Activated CD4-positive, alpha-beta memory T cell treated with anti-CD3 and anti-CD28 coated beads for 36 hours (primary cell): Measurements from ENCODE around the gene DGCR2. TPM values are rescaled to one million over a fixed set of nuclear protein-coding genes. Genes with fewer than 3 reads are reported as not detected.
A peak's percentile ranks its signal among the peaks of the same experiment; 100 is the strongest.

Source experiments
- CTCF ChIA-PET: fragments of 350-600 bp; sonication (Branson Sonifier 250); formaldehyde crosslinking; loops from one replicate; lab custom pipeline; 2021; ENCODE audit warnings: antibody characterized with exemption, inconsistent platforms; lab: Charles Lee
- POLR2A ChIA-PET: fragments of 350-600 bp; sonication (Branson Sonifier 250); formaldehyde crosslinking; loops from one replicate; lab custom pipeline; 2021; ENCODE audit warnings: antibody characterized with exemption; lab: Charles Lee
- DNase-seq: peaks from one replicate; pipeline ENCODE4 v3.0.0-alpha.2; 2020
- H3K27ac Mint-ChIP-seq: one replicate; pipeline ENCODE4 v1.8.0; 2021; ENCODE audit warnings: mixed read lengths
- H3K27me3 Mint-ChIP-seq: one replicate; pipeline ENCODE4 v1.8.0; 2021; ENCODE audit warnings: mixed read lengths
- H3K36me3 Mint-ChIP-seq: one replicate; pipeline ENCODE4 v1.8.0; 2021; ENCODE audit warnings: mixed read lengths
- H3K4me1 Mint-ChIP-seq: one replicate; pipeline ENCODE4 v1.8.0; 2021; ENCODE audit warnings: low read depth, mixed read lengths
- H3K4me3 Mint-ChIP-seq: one replicate; pipeline ENCODE4 v1.8.0; 2021; ENCODE audit warnings: mild to moderate bottlenecking, mixed read lengths
- H3K9me3 Mint-ChIP-seq: one replicate; pipeline ENCODE4 v1.8.0; 2021; ENCODE audit warnings: mixed read lengths
- intact Hi-C: fragments of 100-400 bp; cut with micrococcal nuclease; formaldehyde crosslinking; loops from one replicate; pipeline ENCODE4 v1.15.1; 2023
- total RNA-seq, 2 experiments: library from RNA; stranded (reverse); gene quantifications; one replicate each; pipeline ENCODE4 v1.2.3, GENCODE V29; 2021

Gene DGCR2
- total RNA-seq, 2 experiments from 2014 or later, result 17.4 to 17.6 TPM

DNA sequence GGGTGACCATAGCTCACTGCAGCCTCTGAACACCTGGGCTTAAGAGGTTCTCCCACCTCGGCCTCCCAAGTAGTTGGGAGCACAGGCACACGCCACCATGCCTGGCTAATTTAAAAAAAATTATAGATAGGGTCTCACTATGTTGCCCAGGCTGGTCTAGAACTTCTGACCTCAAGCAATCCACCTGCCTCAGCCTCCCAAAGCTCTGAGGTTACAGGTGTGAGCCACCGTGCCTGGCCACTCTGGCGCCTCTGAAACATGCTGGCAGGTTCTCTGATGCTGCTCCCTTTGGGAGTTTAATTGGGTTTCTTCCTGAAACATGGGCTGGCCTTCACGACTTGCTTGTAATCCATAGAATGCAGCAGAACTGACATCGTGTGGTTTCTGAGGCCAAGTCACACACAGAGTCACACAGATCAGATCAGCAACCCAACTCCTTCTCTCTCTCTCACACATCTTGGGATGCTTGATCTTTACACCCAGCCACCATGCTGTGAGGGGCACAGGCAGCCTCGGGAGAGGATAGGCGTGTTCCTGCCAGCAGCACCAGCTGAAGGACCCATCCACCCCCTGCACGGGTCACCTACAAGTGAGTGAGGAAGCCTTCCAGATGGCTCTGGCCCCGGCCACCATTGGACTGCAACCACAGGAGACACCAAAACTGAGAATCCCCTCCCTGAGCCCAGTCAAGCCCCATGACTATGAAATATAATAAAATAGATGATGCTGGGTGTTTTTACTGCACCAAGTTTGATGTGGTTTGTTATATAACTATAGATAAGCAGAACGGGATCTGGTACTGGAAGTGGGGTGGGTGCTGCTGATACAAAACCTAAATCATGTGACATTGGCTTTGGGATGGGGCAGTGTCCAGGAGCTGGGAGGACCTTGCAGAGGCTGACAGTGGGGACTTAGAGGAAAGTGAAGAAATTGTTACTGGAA, 31.0 kb upstream of the DGCR2 start:
- intact Hi-C loops, result no loop called here
- DNase-seq, result no peak
- H3K36me3 Mint-ChIP-seq, result no peaks in the 10 kb centered on the region
- peaks cover 35% of the 10 kb centered on the region for H3K27me3 Mint-ChIP-seq
- CTCF ChIA-PET, result interaction anchor here (1.4 kb wide), 1 partner anchor 9 kb away, joined by 8 read pairs; the partner anchor contains the start of gene ESS2
- H3K4me3 Mint-ChIP-seq, result no peak overlapping the region
- no peak overlapping the region for H3K27ac Mint-ChIP-seq
- peaks cover 6% of the 10 kb centered on the region for H3K4me1 Mint-ChIP-seq
- POLR2A ChIA-PET, result interaction anchor here (1.2 kb wide), 1 partner anchor 9 kb away, joined by 3 read pairs; no protein-coding TSS in a partner anchor
- no peaks in the 10 kb centered on the region for H3K9me3 Mint-ChIP-seq

DNA sequence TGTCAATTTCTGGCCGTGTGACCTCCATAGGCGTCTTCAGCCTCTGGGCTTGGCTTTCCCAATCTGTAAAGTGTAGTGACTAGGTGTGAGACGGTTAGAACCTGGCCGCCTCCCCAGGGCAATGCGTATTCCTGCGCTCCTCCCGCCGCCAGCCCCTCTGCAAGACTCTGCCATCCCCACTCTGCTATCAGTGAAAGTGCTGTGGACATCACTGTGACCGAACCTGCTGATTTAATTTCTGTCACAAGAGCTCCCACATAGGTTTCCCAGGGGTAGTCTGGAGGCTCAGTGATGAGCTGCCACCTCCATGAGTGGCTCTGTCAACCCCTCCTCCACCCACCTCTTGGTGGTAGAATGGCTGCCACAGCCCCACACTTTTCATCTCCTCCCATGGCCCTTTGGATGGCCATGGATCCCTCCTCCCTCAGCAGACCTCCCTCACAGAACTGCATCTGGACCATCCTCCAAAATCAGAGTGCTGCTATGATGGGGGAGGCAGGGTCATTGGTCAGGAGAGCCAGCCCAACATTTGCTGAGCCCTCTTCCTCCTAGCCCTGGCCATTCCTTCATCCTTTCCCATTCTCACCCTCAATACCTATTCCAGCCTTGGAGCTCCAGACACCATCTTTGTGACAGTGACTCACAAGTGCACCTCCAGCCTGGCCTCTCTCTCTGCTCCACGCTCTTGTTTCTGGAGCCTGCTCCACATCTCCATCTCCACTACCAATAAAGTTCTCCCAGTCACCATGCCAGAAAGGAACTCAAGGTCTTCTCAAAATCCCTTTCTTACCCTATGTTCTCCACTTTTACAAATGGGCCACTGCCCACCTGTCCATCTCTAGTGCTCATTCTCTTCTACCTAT, 29.3 kb upstream of the DGCR2 start:
- Mint-ChIP-seq H3K27ac (no peak overlapping the region), H3K4me3 (no peak overlapping the region), H3K36me3 (no peaks in the 10 kb centered on the region), H3K4me1 (peaks cover 6% of the 10 kb centered on the region), H3K9me3 (no peaks in the 10 kb centered on the region), H3K27me3 (peaks cover 36% of the 10 kb centered on the region)
- intact Hi-C loops, result no loop called here
- no peak for DNase-seq
- POLR2A ChIA-PET, result no interaction called here
- CTCF ChIA-PET, result no interaction called here

DNA sequence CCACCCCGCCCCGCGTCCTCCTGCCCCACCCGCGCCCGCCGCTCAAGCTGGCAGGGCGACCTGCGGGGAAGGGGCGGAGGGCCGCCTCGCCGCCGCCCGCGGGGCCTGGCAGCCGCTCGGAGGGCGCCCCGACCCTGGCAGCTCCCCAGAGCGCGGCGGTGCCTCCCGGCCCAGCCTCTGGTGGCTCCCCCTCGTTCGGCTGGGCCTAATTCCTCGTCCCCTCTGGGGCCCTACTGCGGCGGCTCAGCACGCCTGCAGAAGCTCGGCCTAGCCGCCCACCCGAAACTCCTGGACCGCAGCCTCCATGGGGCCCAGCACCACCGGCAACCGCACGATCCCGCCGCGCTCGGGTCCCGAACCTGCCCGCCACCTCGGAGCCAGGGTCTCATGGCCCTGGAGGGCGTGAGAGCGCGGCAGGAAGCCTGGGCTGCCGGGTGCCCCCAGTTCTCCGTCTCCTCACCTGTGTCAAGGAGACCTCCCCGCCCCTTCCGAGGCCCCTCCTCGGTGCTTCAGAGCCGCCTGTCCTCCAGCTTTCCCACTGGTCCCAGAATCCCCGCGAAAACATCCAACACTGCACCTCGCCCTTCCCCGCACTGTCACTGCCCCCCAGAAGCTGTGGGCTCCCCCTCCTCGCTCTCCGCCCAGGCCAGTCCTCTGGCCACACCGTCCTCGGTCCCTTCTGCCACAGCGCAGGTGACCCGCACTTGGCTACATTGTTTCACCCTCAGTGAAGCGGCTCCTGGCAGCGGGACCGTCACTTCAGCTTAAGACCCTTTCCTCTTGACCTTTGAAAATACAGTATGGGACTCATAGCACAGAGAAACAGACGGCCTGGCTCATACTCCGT, 28.5 kb upstream of the DGCR2 start:
- CTCF ChIA-PET, result no interaction called here
- Mint-ChIP-seq H3K36me3 (no peaks in the 10 kb centered on the region), H3K4me3 (no peak overlapping the region), H3K27ac (no peak overlapping the region), H3K27me3 (peaks cover 36% of the 10 kb centered on the region), H3K4me1 (peaks cover 6% of the 10 kb centered on the region), H3K9me3 (no peaks in the 10 kb centered on the region)
- no peak for DNase-seq
- intact Hi-C loops, result no loop called here
- POLR2A ChIA-PET, result no interaction called here

DNA sequence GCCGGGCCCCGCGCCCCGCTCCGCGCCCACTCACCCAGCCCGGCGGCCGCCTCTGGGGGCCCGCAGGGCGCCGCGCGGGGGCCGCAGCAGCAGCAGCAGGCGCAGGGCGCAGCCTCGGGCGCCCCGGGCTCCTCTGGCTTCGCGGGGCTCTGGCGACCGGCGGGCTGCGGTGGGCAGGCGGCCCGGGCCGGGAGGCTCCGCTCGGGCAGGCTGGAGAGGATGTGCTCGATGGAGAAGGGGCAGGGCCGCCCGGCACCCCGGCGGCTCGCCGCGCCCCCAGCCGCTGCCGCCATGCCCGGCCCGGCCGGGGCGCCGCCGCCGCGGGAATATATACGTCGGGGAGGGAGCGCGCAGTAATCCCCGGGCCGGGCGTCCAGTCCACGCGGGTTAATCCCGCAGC, 27.8 kb upstream of the DGCR2 start, which contains the start of gene GSC2:
TSS of gene GSC2 (minus strand) at position 302 of the 400 bp plus-strand sequence. CDS start at position 293, 9 bp downstream.
- POLR2A ChIA-PET, result no interaction called here

DNA sequence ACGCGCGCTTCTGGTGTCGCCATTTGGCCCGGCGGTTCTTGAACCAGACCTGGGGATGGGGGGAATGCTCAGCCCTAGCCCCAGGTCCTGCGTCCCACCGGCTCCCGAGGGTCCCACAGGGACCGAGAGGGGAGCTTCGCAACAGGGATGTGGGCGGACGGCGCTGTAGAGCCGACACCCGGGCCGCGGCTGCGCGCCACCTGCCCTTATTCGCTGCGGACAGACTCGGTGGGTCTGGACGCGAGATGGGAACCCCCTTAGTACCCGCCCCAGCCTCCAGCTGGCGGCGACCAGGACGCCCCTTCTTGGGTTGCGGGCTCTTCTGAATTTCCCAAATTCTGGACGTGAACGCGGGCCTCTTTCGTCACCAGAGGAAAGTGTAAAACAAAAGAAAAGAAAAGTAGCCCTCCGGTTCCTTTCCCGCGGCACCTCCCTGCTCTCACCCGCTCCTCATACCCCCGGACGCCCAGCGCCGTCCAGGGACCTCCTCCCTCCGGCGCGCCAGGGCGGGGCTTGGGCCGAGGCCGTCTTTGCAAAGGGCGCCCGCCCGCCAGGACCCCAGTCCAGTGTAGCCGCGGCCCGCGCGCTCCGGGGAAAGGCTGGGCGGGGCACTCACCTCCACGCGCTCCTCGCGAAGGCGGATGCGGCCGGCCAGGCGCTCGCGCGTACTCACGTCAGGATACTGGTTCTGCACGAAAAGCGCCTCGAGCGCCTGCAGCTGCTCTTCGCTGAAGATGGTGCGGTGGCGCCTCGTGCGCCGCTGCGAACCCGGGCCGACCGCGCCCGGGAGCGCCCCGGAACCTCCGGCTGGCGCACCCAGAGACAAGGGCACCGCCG, 27.1 kb upstream of the DGCR2 start:
- H3K27ac Mint-ChIP-seq, result no peak overlapping the region
- POLR2A ChIA-PET, result no interaction called here
- DNase-seq, result peak; percentile 48
- intact Hi-C loops, result no loop called here
- no peaks in the 10 kb centered on the region for H3K36me3 Mint-ChIP-seq
- peaks cover 11% of the 10 kb centered on the region for H3K4me1 Mint-ChIP-seq
- CTCF ChIA-PET, result interaction anchor here (1.4 kb wide), 1 partner anchor 18 kb away, joined by 3 read pairs; no protein-coding TSS in a partner anchor
- H3K27me3 Mint-ChIP-seq, result peaks cover 33% of the 10 kb centered on the region
- H3K4me3 Mint-ChIP-seq, result peak overlapping the region; percentile 36
- no peaks in the 10 kb centered on the region for H3K9me3 Mint-ChIP-seq

More for the DNA sequence above, 27.8 kb upstream of the DGCR2 start, which contains the start of gene GSC2:
- DNase-seq, result no peak
- Mint-ChIP-seq H3K27me3 (peaks cover 35% of the 10 kb centered on the region), H3K9me3 (no peaks in the 10 kb centered on the region), H3K4me1 (peaks cover 6% of the 10 kb centered on the region), H3K27ac (no peak within 1 kb of the TSS), H3K36me3 (no peaks in the 10 kb centered on the region), H3K4me3 (peak within 1 kb of the TSS; percentile 36)
- CTCF ChIA-PET, result interaction anchor here (1.4 kb wide), 1 partner anchor 18 kb away, joined by 3 read pairs; no protein-coding TSS in a partner anchor
- intact Hi-C loops, result no loop called here

GRCh38 chr22:19148417-19149046, 26.3 kb upstream of the DGCR2 start:
- ChIA-PET CTCF (interaction anchor here (1.4 to 4.9 kb wide), 2 partner anchors 19 to 30 kb away, joined by 3 to 22 read pairs; partner anchors contain the start of gene SLC25A1), POLR2A (interaction anchor here (1.4 kb wide), 1 partner anchor 25 kb away, joined by 3 read pairs; no protein-coding TSS in a partner anchor)
- H3K4me3 Mint-ChIP-seq, result no peak overlapping the region
- no peak for DNase-seq
- H3K4me1 Mint-ChIP-seq, result peaks cover 17% of the 10 kb centered on the region
- H3K27ac Mint-ChIP-seq, result no peak overlapping the region
- intact Hi-C loops, result no loop called here
- no peaks in the 10 kb centered on the region for H3K9me3 Mint-ChIP-seq
- H3K27me3 Mint-ChIP-seq, result peaks cover 29% of the 10 kb centered on the region
- H3K36me3 Mint-ChIP-seq, result peaks cover 3% of the 10 kb centered on the region

DNA sequence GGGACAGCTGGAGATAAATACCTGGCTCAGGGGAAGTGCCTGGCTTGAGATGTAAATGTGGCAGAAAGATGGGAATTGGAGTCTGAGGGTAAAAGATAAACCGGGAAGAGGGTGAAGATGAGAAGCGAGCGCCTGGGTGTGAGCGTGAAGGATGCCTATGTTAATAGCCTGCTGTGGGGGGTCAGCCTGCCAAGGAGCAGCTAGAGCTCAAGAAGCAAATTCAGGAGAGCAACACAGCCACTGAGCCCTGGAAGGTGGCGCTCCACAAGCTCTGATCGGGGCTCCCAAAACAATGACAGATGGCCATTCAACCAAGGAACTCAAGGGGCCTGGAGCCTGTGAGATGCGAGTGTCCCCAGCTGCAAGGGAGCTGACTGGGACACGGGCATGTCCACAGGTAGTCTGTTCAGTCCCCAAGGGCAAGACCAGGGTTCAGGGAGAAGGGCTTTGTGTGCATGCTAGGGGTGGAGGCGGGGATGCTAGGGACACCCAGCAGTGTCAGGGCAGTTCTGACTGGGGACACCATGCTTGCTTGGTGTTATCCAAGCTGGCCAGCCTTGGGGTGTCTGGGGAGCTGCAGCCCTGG, 25.1 kb upstream of the DGCR2 start:
- CTCF ChIA-PET, result interaction anchor here (4.9 kb wide), 1 partner anchor 31 kb away, joined by 22 read pairs; the partner anchor contains the start of gene SLC25A1
- no peak overlapping the region for H3K27ac Mint-ChIP-seq

GRCh38 chr22:19146215-19146968, 24.2 kb upstream of the DGCR2 start:
- POLR2A ChIA-PET, result interaction anchor here (0.6 kb wide), 1 partner anchor 535 kb away, joined by 3 read pairs; no protein-coding TSS in a partner anchor

More for the DNA sequence above, 25.1 kb upstream of the DGCR2 start:
- POLR2A ChIA-PET, result interaction anchor here (0.8 to 1.4 kb wide), 2 partner anchors 9 to 27 kb away, joined by 3 read pairs; no protein-coding TSS in a partner anchor
- intact Hi-C loops, result no loop called here
- H3K4me3 Mint-ChIP-seq, result no peak overlapping the region
- H3K36me3 Mint-ChIP-seq, result peaks cover 5% of the 10 kb centered on the region
- DNase-seq, result no peak
- H3K27me3 Mint-ChIP-seq, result peaks cover 23% of the 10 kb centered on the region
- H3K4me1 Mint-ChIP-seq, result peaks cover 23% of the 10 kb centered on the region
- no peaks in the 10 kb centered on the region for H3K9me3 Mint-ChIP-seq

GRCh38 chr22:19143967-19144400, 21.8 kb upstream of the DGCR2 start:
- CTCF ChIA-PET, result interaction anchor here (0.8 to 4.9 kb wide), 17 partner anchors 10 to 586 kb away, joined by 3 to 22 read pairs (median 4); partner anchors contain the start of genes CDC45, DGCR2 and SLC25A1
- POLR2A ChIA-PET, result interaction anchor here (0.7 to 1.7 kb wide), 7 partner anchors 10 to 335 kb away, joined by 3 to 9 read pairs (median 3); partner anchors contain the start of genes CDC45, SLC25A1 and UFD1
- DNase-seq, result peak; percentile 64
- peaks cover 6% of the 10 kb centered on the region for H3K27me3 Mint-ChIP-seq
- H3K4me3 Mint-ChIP-seq, result peak overlapping the region; percentile 99
- H3K36me3 Mint-ChIP-seq, result peaks cover 21% of the 10 kb centered on the region
- H3K4me1 Mint-ChIP-seq, result peaks cover 17% of the 10 kb centered on the region
- peak overlapping the region; percentile 91 for H3K27ac Mint-ChIP-seq
- no peaks in the 10 kb centered on the region for H3K9me3 Mint-ChIP-seq
- intact Hi-C loops, result loop anchor here (1.0 to 2.0 kb wide), 4 partner anchors 22 to 486 kb away; partner anchors contain the start of genes CDC45, DGCR2, SLC25A1 and UFD1

More at GRCh38 chr22:19146215-19146968, 24.2 kb upstream of the DGCR2 start:
- Mint-ChIP-seq H3K27me3 (peaks cover 16% of the 10 kb centered on the region), H3K27ac (no peak overlapping the region), H3K4me3 (no peak overlapping the region), H3K36me3 (peaks cover 10% of the 10 kb centered on the region), H3K4me1 (peaks cover 23% of the 10 kb centered on the region), H3K9me3 (no peaks in the 10 kb centered on the region)
- intact Hi-C loops, result no loop called here
- CTCF ChIA-PET, result interaction anchor here (4.9 kb wide), 1 partner anchor 32 kb away, joined by 22 read pairs; the partner anchor contains the start of gene SLC25A1
- no peak for DNase-seq
